ENCODE measurements around the gene NUP160. TPM values are rescaled to one million over a fixed set of nuclear protein-coding genes. Genes with fewer than 3 reads are reported as not detected.
"Not testable (repeated sequence)": the region's sequence is repeated elsewhere in the genome, so short reads cannot be mapped to it uniquely, and the experiment has no call there.

NUP160 gene
- polyA plus RNA-seq, 1 donor, result 86.8 TPM

DNA sequence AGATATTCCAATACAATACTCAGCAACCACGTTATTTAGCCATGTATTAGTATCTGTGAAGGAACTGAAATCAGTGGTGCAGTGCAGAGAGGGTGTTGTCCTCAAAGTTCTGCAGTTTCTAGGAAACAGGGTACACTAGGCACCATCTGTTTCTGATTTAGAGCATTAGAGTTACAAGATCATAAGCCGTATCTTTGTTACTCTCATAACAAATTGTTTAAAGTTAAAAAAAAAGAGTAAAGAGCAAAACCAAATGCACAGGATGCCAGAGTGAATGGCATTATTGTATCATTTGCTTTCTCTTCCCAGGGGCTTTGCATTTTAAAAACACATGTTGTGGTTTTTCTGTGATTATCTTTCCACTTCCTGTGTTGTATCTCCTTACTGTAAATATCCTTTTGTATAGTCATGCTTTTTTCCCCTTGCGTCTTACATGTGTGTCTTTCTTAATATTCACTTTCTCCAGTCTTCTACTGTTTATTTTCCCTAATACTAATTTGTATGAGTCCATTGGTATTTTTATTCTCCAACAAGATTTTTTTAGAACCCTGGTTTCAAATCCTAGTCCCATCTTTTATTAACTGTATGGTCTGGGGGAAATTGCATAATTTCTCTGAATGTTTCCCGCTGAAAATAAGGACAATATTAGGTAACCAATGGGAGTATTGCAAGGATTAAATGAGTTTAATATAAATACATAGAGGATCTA, 15.2 kb upstream of the NUP160 start:
- DNase-seq, result no peak

DNA sequence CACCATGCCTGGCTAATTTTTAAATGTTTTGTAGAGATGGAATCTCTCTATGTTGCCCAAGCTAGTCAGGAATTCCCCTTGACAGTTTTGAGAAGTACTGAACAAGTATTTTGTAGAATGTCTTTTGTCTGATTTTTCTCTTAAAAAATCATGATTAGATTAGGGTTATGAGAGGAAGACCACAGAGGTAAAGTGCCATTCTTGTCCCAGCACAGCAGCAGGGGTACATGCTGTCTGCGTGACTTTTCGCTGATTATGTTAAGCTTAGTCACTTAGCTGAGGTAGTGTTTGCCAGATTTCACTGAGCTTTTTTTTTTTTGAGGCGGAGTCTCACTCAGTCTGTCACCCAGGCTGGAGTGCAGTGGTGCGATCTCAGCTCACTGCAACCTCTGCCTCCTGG, 13.6 kb upstream of the NUP160 start:
- DNase-seq, result no peak

DNA sequence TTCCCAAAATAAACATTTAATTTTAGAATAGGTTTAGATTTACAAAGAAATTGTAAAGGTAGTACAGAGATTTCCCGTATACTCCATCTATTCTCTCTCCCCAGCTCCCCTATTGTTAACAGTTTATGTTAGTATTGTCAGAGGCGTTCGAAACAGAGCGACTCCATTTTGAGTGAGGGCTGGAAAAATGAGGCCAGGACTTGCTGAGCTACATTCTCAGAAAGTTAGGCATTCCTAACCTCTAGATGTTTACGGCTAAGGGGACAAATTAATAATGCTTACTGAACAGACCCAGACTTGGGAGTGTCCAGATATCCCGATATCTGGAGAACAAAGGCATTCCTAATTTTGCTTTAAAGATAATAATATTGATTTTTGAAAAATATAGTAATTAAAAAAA, 12.4 kb upstream of the NUP160 start:
- no peak for DNase-seq

DNA sequence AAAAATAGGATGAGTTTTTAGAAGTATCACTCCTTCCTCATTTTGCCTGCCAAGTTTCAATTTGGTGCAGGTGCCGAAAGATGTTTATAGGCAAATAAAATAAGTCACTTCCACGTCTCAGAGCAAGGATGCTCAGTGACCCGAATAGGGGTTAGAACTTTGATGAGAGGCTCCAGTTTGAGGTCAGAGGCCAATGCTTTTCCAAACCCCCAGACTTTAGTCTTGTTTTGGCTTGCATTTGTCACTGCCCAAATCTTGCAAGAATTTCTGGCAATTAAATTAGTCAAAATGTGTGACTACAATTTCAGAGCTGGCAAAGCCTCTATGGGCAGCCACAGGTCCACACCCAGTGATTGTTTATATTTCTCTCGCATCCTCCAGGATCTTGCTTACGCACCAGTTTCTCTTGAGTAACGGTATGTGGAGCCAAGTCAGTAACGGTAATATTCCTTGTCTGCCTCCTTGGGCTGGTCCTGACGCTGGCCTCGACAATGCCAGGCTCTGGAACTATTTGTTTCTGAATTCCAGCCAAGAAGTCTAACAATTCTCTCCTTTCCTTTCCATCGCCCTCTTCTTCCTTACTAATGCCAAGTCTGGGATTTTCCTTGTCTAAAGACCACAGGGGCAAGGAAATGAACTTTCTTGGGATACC, 9.9 kb upstream of the NUP160 start:
- no peak for DNase-seq

DNA sequence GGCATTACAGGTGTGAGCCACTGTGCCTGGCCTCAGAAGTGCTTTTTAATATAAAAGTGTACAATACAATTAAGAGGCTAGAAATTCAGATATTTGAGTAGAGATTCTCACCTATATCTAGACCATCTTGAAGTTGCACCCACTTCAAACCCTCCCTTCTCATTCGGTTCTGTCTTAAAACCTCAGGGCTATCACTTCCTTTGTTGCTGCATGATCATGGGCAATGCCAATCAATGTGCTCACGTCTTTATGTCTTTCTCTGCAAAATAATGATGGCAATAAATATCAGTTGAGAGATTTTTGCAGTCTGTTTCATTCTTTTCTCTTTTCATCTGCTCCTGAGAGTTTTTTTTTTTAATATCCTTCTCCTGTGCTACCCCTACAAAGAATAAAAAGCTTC, 9.3 kb upstream of the NUP160 start:
- no peak for DNase-seq

DNA sequence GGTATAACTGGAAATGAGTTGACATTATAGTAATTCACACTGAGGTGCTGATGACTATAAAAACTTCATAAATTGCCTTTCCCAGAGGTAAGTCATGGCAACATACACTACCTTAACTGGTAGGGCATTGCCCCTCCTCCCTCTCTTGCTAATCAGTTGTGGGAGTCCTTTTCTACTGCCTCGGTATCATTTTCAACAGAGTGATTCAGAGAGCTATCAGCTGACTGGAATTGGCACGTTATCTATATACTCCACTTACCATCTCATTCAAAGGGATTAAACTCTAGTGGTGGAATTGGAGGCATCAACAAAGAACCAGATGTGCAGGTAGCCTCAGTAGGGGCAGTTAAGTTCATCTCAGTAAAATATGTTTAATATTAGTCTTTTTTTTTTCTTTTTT, 8.0 kb upstream of the NUP160 start:
- no peak for DNase-seq

DNA sequence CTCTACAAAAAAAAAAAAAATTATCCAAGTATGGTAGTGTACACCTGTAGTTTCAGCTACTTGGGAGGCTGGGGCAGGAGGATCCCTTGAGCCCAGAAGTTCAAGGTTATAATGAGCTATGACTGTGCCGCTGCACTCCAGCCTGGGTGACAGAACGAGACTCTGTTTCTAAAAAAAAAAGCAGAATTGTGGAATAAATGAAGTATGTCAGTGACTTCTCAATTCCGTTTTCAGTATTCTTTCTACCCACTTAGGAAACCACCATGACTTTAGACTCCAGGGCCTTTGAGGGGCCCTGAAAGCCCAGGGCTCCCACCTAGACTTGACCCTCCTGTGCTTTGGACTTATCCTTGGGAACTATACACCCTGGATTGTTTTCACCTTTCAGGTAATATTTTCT, 6.5 kb upstream of the NUP160 start:
- no peak for DNase-seq

DNA sequence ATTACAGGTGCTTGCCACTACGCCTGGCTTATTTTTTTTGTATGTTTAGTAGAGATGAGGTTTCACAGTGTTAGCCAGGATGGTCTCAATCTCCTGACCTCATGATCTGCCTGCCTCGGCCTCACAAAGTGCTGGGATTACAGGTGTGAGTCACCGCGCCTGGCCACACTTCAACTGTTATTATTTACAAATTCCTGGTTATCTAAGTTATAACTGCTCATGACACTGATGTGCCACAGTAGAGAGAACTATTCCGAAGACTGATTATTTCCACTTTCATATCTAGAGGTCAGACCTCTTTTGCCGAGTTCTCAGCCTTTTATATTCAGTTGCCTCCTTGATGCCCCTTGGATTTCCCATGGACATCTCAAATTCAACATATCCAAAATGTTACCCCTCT, 3.9 kb upstream of the NUP160 start:
- no peak for DNase-seq

DNA sequence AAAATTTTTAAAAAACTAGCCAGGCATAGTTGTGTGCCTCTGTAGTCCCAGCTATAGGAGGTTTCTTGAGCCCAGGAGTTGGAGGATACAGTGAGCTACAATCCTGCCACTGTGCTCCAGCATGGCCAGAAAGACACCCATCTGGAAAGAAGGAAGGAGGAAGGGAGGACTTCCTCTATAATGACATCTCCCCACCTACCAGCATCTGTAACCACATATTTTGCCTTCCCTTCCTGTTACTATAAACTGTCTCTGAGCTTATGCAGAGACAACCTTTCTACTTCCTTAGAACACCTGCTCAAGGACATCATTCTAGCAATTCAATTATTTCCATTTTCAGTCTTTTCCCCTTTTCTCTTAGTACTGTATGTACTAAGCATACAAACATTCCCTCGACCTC, 2.2 kb upstream of the NUP160 start:
- DNase-seq, result no peak

DNA sequence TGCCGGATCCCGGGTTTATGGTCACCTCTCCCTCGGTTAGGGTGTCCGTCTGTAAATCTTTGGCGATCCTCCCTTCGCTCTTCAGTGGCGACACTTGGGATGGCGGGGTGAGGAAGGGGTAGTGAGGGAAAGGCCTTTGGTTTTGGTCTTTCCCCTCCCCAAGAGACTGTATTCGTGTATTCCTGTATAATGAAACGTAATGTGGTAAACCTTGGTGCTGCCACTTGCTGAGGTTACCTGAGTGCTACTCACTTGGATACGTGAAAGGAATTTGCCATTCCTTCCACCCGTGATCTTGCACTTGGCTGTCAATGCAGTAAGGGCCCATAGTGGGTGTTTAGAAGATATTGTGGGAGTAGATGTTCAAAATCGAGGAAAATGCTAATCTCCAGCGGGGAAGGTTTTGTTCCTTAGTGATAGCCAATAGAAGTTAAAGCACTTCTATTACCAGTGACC, 578 bp upstream of the NUP160 start:
- DNase-seq, result no peak

DNA sequence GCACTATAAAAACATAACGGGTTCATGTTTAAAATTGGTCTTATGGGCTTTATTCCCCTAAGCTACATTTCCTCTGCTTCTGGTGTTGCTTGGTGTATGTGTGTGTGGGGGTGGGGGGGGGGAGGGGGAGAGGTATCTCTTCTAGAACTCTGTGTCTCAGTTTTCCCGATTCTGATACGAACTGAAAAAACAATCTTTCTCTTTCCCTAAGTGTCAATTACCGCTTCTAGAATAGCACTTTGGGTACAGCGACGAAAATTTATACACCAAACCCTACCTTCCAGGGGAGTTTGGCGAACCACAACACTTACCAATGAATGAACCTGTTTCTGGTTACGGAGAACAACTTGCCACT, 636 bp downstream of the NUP160 start:
- DNase-seq, result no peak

DNA sequence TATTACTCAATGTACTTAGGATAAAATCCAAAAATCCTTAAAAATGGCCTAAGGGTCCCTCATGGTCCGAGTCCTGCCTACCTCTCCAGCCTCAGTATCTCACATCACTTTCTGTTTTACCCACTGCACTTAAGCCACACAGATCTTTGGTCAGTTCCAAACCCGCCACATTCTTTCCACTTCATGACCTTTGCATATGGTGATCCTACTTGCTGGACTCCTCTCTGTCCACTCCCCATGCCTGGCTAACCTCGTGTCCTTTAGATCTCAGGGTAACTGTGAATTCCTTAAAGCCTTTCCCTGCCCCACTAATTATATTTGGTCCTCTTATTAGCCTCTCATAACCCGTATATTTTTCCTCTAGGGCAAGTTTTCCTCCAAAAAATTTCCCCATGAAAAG, 1.2 kb downstream of the NUP160 start:
- DNase-seq, result no peak

DNA sequence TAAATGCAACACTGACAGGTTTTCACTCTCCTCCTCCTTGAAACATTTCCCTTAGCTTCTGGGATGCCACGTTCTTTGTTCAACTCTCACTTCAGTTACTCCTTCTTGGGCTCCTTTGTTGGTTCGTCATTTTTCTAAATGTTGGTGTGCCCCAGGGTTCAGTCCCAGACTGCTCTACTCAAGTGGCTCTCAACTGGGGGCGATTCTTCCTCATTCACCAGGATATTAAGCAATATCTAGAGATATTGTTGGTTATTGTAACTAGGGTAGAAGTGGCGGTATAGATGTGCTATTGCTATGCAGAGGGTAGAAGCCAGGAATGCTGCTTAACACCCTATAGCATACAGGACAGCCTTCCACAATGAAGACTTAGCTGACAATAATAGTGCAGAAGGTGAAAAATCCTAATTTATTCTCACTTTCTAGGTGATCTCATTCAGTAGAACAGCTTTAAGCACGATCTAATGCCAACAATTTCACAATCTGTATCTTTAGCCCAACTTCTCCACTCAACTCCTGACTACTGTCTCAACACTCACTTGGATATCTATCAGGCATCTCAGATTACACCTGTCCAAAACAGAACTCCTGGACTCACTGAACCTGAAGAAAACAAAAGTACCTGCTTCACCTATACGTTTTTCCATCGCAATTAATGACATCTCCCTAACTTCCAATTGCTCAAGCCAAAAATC, 4.6 kb downstream of the NUP160 start:
- DNase-seq, result no peak

DNA sequence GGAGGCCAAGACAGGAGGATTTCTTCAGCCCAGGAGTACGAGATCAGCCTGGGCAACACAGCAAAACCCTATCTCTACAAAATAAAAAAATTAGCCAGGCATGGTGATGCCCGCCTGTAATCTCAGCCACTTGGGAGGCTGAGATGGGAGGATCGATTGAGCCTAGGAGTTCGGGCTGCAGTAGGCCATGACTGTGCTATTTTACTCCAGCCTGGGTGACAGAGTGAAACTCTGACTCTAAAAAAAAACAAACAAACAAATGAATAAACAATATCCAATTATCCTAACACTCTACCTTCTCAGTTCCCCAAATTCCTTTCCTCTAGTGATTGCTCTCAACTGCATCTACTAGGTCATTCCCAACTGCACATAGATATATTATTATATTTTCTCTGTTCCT, 5.4 kb downstream of the NUP160 start:
- no peak for DNase-seq

DNA sequence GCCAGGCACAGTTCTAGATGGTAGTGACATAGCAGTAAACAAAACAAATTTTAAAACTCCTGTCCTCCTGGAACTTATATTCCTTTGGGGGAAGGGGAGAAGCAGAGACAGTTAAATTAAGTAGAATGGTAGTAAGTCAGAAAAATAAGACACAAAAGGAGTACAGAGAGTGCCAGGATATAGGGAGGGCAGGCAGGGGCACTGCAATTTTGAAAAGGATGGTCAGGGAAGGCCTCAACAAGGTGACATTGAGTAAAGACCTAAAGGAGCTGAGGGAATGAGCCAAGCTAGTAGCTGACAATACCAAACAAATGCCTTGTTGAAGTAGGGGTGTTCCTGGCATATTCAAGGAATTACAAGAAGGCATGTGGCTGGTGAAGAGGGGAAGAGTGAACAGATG, 10.2 kb downstream of the NUP160 start:
- DNase-seq, result no peak

DNA sequence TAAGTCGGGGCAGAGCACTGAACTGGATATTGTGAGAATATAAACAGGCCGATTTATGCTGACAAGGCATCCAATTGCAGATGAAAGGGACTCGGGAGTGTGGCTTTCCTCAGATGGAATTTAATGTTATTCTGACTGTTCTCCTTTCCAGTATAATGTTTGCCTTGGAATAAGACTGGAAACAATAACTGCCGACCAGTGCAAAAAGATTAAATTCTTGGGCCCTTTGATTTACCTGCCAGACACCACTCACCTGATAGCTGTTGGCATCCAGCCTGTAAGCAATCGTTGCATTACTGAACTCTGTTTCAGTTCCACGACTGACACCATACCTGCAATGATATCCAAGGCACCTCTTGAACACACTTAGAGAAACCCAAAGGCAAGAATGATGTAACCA, 10.9 kb downstream of the NUP160 start:
- no peak for DNase-seq

DNA sequence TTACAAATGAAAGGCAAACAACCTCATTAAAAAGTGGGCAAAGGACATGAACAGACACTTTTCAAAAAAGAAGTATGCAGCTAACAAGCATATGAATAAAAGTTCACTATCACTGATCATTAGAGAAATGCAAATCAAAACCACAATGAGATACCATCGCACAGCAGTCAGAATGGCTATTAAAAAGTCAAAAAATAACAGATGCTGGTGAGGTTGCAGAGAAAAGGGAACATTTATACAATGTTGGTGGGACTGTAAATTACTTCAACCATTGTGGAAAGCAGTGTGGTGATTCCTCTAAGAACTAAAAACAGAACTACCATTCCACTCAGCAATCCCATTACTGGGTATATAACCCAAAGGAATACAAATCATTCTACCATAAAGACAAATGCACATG, 18.1 kb downstream of the NUP160 start:
- not testable (repeated sequence) for DNase-seq

DNA sequence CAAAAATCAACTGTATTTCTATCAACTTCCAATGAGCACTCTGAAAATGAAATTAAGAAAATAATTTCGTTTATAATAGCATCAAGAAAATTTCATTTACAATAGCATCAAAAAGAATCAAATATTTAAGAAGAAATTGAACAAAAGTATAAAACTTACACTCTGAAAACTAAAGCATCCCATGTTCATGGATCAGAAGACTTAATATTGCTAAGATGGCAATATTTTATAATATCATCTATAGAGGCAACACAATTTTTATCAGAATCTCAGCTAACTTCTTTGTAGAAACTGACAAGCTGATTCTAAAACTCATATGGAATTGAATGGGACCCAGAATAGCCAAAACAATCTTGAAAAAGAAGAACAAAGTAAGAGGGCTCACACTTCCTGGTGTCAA, 19.9 kb downstream of the NUP160 start:
- DNase-seq, result no peak

DNA sequence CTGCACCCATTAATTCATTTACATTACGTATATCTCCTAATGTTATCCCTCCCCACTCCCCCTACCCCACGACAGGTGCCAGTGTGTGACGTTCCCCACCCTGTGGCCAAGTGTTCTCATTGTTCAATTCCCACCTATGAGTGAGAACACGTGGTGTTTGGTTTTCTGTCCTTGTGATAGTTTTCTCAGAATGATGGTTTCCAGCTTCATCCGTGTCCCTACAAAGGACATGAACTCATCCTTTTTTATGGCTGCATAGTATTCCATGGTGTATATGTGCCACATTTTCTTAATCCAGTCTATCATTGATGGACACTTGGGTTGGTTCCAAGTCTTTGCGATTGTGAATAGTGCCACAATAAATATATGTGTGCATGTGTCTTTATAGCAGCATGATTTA, 25.5 kb downstream of the NUP160 start:
- DNase-seq, result not testable (repeated sequence)

DNA sequence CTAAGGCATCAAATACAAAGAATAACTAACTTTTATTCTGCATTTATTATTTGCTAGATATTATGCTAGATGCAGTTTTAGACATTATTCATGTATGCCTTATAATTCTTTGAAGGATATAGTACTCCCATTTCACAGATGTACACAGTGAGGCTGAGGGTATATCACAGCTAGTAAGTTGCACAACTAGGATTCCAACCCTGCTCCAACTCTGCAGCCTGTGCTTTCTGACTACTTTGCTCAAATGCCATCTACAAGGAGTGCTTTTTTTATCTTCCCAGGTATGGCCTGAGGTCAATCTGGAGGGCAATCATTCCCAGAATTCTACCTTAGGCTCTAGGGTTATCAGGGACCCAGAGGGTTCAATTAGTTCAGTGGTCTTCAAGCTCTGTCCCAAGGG, 28.4 kb downstream of the NUP160 start:
- no peak for DNase-seq

DNA sequence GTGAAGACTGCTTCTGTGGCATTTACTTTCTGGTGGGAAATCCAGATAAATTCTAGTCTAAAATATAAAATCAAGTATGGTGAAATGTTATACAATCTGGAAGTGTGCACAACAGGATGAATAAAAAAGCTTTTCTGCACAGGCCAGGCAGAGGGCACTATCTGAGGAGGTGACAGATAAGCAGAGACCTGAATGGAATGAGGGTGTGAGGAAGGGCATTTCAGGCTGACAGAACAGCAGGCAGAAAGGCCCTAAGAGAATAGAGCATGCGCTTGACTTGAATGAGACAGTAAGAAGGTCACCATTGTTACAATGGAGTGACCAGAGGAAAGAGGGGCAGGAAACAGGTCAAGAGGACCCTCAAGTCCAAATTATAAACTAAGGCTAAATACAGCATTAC, 47.4 kb downstream of the NUP160 start:
- DNase-seq, result no peak

DNA sequence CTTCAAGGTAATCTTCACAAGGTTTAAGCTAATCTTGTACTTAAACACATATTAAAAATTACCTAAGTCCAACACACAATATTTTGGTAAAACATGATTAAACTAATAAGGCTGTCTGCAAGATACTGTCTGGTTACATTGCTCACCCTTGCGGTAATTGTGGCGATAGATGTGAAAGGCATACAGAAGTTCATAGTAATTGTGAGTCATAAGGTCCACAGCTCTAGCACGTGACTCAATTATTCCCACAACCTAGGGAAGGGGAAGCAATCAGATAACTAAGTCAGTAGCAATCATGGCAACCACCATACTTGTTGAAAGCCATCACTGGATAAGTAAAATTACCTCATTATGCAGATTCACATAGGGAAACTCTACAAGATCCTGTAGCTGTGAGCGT, 50.5 kb downstream of the NUP160 start:
- DNase-seq, result no peak

DNA sequence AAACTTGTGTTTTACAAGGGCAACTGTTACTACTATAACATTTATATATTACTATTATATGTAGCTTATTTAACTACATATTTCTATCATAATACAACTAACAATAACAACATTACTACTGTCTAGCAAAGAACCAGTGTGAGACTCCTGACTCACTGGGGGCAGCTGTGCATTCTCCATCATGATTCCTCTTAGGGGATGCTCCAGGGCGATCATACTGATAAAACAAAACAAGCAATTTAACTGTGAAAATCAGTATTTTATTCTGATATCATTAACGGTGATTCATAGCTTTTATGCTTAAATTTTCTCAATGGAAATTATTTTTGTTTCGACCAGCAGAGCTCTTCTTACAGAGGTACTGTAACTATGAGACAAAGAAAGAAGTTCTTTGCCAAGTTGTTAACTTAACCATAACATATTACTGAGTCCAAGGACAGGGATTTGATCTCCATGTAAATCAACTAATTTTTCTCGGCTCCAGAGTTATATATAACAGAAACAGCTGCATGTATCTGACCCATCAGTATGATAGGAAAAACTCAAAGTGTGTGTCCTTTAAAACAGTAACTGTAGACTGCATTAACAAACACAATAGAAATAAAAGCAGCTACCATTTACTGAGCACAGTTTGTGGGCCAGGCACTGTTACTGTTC, 56.2 kb downstream of the NUP160 start:
- no peak for DNase-seq

Measured in left kidney (tissue), 2 donors.